Astrocyte (in vitro differentiated cells and primary cell): ENCODE data around the gene EPS8. TPM values are rescaled to one million over a fixed set of nuclear protein-coding genes. Genes with fewer than 3 reads are reported as not detected.

Experiments used
- DNase-seq: peaks from one replicate; pipeline ENCODE4 v3.0.0-alpha.2; 2010; ENCODE audit warnings: low read depth
- FAIRE-seq: peaks from 2 replicates; lab custom pipeline; 2011; peaks lifted over from hg19 to GRCh38; lab: Jason Lieb, UNC
- H2AFZ ChIP-seq: 2 replicates; pipeline ENCODE4 v1.6.0; 2012; ENCODE audit warnings: low read depth, low read length, inconsistent platforms
- H3K27ac ChIP-seq: 2 replicates; pipeline ENCODE4 v1.5.1; 2011; ENCODE audit warnings: low read depth, low read length, inconsistent platforms
- H3K27me3 ChIP-seq: 2 replicates; pipeline ENCODE4 v1.6.0; 2011; ENCODE audit warnings: low read length, inconsistent platforms; ENCODE audit not compliant: insufficient read depth
- H3K36me3 ChIP-seq: 2 replicates; pipeline ENCODE4 v1.5.1; 2011; ENCODE audit warnings: low read length, inconsistent platforms; ENCODE audit not compliant: insufficient read depth
- H3K4me1 ChIP-seq: 2 replicates; pipeline ENCODE4 v1.5.1; 2011; ENCODE audit warnings: low read length, inconsistent platforms; ENCODE audit not compliant: insufficient read depth
- H3K4me2 ChIP-seq: 2 replicates; pipeline ENCODE4 v1.6.0; 2012; ENCODE audit warnings: low read length, inconsistent platforms
- H3K4me3 ChIP-seq: 2 replicates; pipeline ENCODE4 v1.5.1; 2011; ENCODE audit warnings: low read depth, mild to moderate bottlenecking, low read length, inconsistent platforms; ENCODE audit not compliant: insufficient read depth
- H3K79me2 ChIP-seq: 2 replicates; pipeline ENCODE4 v1.6.0; 2012; ENCODE audit warnings: mild to moderate bottlenecking, low read length, inconsistent platforms; ENCODE audit not compliant: insufficient read depth
- H3K9ac ChIP-seq: 2 replicates; pipeline ENCODE4 v1.6.0; 2012; ENCODE audit warnings: mild to moderate bottlenecking, low read length, inconsistent platforms
- H3K9me3 ChIP-seq: 2 replicates; pipeline ENCODE4 v1.5.1; 2012; ENCODE audit warnings: low read depth, mild to moderate bottlenecking, low read length, inconsistent platforms; ENCODE audit not compliant: insufficient read depth
- H4K20me1 ChIP-seq: 2 replicates; pipeline ENCODE4 v1.6.0; 2012; ENCODE audit warnings: low read length, inconsistent platforms; ENCODE audit not compliant: insufficient read depth
- H3K27ac Mint-ChIP-seq: one replicate; pipeline ENCODE4 v1.8.0; 2021; ENCODE audit warnings: mild to moderate bottlenecking, mixed read lengths; ENCODE audit not compliant: unreplicated experiment
- H3K27me3 Mint-ChIP-seq: one replicate; pipeline ENCODE4 v1.8.0; 2021; ENCODE audit warnings: low read depth, mixed read lengths; ENCODE audit not compliant: unreplicated experiment
- H3K36me3 Mint-ChIP-seq: one replicate; pipeline ENCODE4 v1.8.0; 2021; ENCODE audit warnings: low read depth, mixed read lengths; ENCODE audit not compliant: unreplicated experiment
- H3K4me1 Mint-ChIP-seq: one replicate; pipeline ENCODE4 v1.8.0; 2021; ENCODE audit warnings: low read depth, mixed read lengths; ENCODE audit not compliant: unreplicated experiment
- H3K4me3 Mint-ChIP-seq: one replicate; pipeline ENCODE4 v1.8.0; 2021; ENCODE audit warnings: mild to moderate bottlenecking, moderate library complexity, mixed read lengths; ENCODE audit not compliant: unreplicated experiment
- H3K9me3 Mint-ChIP-seq: one replicate; pipeline ENCODE4 v1.8.0; 2021; ENCODE audit warnings: mild to moderate bottlenecking, mixed read lengths; ENCODE audit not compliant: unreplicated experiment
- EZH2 ChIP-seq: IDR thresholded peaks from 2 replicates; pipeline ENCODE4 v1.6.1; 2012; ENCODE audit warnings: mild to moderate bottlenecking, low read length, inconsistent platforms; ENCODE audit not compliant: insufficient read depth
- total RNA-seq: library from RNA; stranded (reverse); gene quantifications from 2 replicates; pipeline ENCODE4 v1.2.1, GENCODE V29; 2021
- TF ChIP-seq, protein P1 (sequence below): IDR thresholded peaks from 2 replicates; pipeline ENCODE4 v1.5.1; 2011; ENCODE audit warnings: low read depth, mild to moderate bottlenecking, inconsistent platforms, low read length, moderate library complexity; ENCODE audit not compliant: insufficient read depth

EPS8 gene
- total RNA-seq, 1 donor from 2014 or later = 31.8 TPM

DNA sequence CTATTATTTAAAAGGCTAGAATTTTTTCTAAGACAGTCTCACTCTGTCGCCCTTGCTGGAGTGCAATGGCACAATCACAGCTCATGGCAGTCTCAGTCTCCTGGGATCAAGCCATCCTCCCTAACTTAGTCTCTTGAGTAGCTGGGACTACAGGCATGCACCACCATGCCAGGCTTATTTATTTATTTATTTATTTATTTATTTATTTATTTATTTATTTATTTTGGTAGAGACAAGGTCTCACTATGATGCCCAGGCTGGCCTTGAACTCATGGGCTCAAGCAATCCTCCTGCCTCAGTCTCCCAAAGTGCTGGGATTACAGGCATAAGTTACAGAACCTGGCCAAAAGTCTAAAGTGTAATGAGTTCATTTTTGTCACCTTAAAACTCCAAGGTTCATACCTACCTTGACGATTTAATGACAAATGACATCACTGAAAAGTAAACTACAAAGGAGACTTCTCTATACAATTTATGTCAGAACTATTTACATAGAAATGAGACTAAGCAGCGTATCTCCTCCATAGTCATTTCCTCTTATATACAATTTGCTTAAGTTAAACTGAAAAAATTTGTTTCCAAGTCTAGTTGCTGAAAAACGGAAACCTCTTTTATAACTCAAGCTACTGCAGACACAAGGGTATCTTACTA, 78.2 kb downstream of the EPS8 start:
- FAIRE-seq = no peak
- Histone ChIP-seq H3K4me2 (no peak overlapping the region), H3K4me3 (no peak overlapping the region), H3K9me3 (no peaks in the 10 kb centered on the region), H3K27ac (no peak overlapping the region), H3K4me1 (no peaks in the 10 kb centered on the region), H3K79me2 (peaks cover 87% of the 10 kb centered on the region), H2AFZ (no peak overlapping the region), H3K27me3 (no peaks in the 10 kb centered on the region), H3K36me3 (no peaks in the 10 kb centered on the region), H3K9ac (no peak overlapping the region), H4K20me1 (no peaks in the 10 kb centered on the region)
- Mint-ChIP-seq H3K9me3 (no peaks in the 10 kb centered on the region), H3K4me3 (no peak overlapping the region), H3K4me1 (peaks cover 13% of the 10 kb centered on the region), H3K27me3 (no peaks in the 10 kb centered on the region), H3K27ac (no peak overlapping the region), H3K36me3 (no peaks in the 10 kb centered on the region)
- no peak for DNase-seq
- no peak for TF ChIP-seq EZH2
- TF ChIP-seq, protein P1, sequence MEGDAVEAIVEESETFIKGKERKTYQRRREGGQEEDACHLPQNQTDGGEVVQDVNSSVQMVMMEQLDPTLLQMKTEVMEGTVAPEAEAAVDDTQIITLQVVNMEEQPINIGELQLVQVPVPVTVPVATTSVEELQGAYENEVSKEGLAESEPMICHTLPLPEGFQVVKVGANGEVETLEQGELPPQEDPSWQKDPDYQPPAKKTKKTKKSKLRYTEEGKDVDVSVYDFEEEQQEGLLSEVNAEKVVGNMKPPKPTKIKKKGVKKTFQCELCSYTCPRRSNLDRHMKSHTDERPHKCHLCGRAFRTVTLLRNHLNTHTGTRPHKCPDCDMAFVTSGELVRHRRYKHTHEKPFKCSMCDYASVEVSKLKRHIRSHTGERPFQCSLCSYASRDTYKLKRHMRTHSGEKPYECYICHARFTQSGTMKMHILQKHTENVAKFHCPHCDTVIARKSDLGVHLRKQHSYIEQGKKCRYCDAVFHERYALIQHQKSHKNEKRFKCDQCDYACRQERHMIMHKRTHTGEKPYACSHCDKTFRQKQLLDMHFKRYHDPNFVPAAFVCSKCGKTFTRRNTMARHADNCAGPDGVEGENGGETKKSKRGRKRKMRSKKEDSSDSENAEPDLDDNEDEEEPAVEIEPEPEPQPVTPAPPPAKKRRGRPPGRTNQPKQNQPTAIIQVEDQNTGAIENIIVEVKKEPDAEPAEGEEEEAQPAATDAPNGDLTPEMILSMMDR = no peak

DNA sequence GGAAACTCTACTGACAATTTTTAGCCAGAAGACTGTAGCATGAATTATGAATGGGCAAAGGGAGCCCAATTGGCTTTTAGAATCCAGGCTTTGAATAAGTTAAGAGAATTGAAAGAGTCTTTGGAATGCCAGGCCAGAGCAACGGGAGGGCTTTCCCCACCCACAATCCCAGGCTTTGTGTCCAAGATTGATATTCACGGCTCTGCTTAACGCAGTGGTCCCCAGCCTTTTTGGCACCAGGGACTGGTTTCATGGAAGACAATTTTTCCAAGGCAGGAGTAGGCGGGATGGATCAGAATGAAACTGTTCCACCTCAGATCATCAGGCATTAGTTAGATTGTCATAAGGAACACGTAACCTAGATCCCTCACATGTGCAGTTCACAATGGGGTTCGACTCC, 79.6 kb downstream of the EPS8 start:
- H4K20me1 ChIP-seq = no peaks in the 10 kb centered on the region
- TF ChIP-seq, protein P1 = no peak
- no peak for TF ChIP-seq EZH2
- Mint-ChIP-seq H3K27ac (no peak overlapping the region), H3K36me3 (no peaks in the 10 kb centered on the region), H3K4me3 (no peak overlapping the region), H3K9me3 (no peaks in the 10 kb centered on the region), H3K4me1 (peaks cover 14% of the 10 kb centered on the region), H3K27me3 (no peaks in the 10 kb centered on the region)
- no peak for DNase-seq
- H3K79me2 ChIP-seq = peaks cover 87% of the 10 kb centered on the region
- H3K27me3 ChIP-seq = no peaks in the 10 kb centered on the region
- no peak overlapping the region for H3K4me3 ChIP-seq
- no peak overlapping the region for H3K9ac ChIP-seq
- no peaks in the 10 kb centered on the region for H3K36me3 ChIP-seq
- H3K4me2 ChIP-seq = peak overlapping the region; percentile 2
- no peaks in the 10 kb centered on the region for H3K9me3 ChIP-seq
- FAIRE-seq = no peak
- H2AFZ ChIP-seq = no peak overlapping the region
- no peak overlapping the region for H3K27ac ChIP-seq
- H3K4me1 ChIP-seq = no peaks in the 10 kb centered on the region

DNA sequence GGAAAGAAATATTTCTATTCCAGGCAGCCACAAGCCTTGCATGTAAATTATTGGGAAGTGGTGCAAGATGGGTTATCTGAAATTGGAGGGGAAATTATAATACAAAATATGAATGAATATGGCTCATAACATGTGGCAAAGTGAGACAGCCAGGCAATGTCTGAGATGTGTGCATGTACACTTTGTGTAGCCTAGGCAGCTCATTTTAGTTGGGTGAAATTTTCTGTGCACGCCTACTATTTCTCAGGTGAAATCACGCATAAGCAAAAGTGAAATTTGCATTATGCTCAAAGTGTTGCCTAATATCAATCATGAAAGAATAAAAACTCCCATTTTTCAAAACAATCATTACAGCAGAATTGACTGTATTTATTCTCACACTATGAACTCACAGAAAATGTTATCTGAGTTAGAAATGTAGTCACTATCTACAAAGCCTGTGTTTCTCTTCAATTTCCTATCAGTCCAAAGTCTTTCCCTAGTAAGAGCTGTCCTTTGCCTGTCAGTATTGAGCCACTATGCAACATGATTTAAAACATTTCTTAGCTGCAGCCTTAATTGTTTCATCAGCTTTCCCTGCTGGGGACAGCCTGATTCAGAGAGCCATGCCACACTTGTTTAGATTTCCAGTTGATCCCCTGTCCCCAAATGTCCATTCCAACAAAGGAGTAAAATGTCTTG, 80.7 kb downstream of the EPS8 start:
- FAIRE-seq (no peak), DNase-seq (no peak)
- H3K27me3 Mint-ChIP-seq = no peaks in the 10 kb centered on the region
- Histone ChIP-seq H3K36me3 (no peaks in the 10 kb centered on the region), H3K9me3 (no peaks in the 10 kb centered on the region), H2AFZ (no peak overlapping the region), H3K27ac (no peak overlapping the region), H3K27me3 (no peaks in the 10 kb centered on the region), H3K4me2 (no peak overlapping the region), H3K9ac (no peak overlapping the region), H3K4me1 (no peaks in the 10 kb centered on the region), H3K4me3 (no peak overlapping the region), H3K79me2 (peaks cover 89% of the 10 kb centered on the region), H4K20me1 (no peaks in the 10 kb centered on the region)
- no peaks in the 10 kb centered on the region for H3K36me3 Mint-ChIP-seq
- peaks cover 14% of the 10 kb centered on the region for H3K4me1 Mint-ChIP-seq
- H3K9me3 Mint-ChIP-seq = no peaks in the 10 kb centered on the region
- TF ChIP-seq, protein P1 = no peak
- TF ChIP-seq EZH2 = no peak
- no peak overlapping the region for H3K4me3 Mint-ChIP-seq
- no peak overlapping the region for H3K27ac Mint-ChIP-seq
